Neutrophil (primary cell): ENCODE measurements around the gene MS4A6A.
"Not testable (repeated sequence)": the region's sequence is repeated elsewhere in the genome, so short reads cannot be mapped to it uniquely, and the experiment has no call there.

Experiments used
- H3K27ac ChIP-seq: fragments of 200-600 bp; sonication (generic); 2 replicates; pipeline ENCODE4 v1.5.1; 2016; ENCODE audit warnings: mild to moderate bottlenecking, moderate library complexity
- H3K27me3 ChIP-seq: fragments of 200-600 bp; sonication (generic); 2 replicates; pipeline ENCODE4 v1.6.0; 2016; ENCODE audit warnings: mild to moderate bottlenecking
- H3K36me3 ChIP-seq: fragments of 200-600 bp; sonication (generic); 2 replicates; pipeline ENCODE4 v1.5.1; 2017
- H3K4me1 ChIP-seq, 2 experiments: fragments of 200-600 bp in 1 of 2; sonication (generic) in 1 of 2; 1 replicate in 1 of 2; 2 replicates in 1 of 2; pipeline versions ENCODE4 v1.5.1 to v1.6.1; 2013 to 2016; ENCODE audit warnings: low read depth in 1 of 2, low read length in 1 of 2, mild to moderate bottlenecking in 1 of 2, moderate library complexity in 1 of 2; ENCODE audit not compliant: control insufficient read depth in 1 of 2, insufficient read depth in 1 of 2
- H3K4me3 ChIP-seq, 2 experiments: fragments of 200-600 bp in 1 of 2; sonication (generic) in 1 of 2; 1 replicate in 1 of 2; 2 replicates in 1 of 2; pipeline ENCODE4 v1.5.1; 2013 to 2016; ENCODE audit warnings: low read depth in 1 of 2, low read length in 1 of 2, mild to moderate bottlenecking in 1 of 2, moderate library complexity in 1 of 2
- H3K9me3 ChIP-seq: fragments of 200-600 bp; sonication (generic); 2 replicates; pipeline ENCODE4 v1.5.1; 2016
- TF ChIP-seq, protein P1 (sequence below): fragments of 200-600 bp; sonication (generic); IDR thresholded peaks from 2 replicates; pipeline ENCODE4 v1.5.1; 2016; ENCODE audit warnings: antibody characterized with exemption

The MS4A6A gene

DNA sequence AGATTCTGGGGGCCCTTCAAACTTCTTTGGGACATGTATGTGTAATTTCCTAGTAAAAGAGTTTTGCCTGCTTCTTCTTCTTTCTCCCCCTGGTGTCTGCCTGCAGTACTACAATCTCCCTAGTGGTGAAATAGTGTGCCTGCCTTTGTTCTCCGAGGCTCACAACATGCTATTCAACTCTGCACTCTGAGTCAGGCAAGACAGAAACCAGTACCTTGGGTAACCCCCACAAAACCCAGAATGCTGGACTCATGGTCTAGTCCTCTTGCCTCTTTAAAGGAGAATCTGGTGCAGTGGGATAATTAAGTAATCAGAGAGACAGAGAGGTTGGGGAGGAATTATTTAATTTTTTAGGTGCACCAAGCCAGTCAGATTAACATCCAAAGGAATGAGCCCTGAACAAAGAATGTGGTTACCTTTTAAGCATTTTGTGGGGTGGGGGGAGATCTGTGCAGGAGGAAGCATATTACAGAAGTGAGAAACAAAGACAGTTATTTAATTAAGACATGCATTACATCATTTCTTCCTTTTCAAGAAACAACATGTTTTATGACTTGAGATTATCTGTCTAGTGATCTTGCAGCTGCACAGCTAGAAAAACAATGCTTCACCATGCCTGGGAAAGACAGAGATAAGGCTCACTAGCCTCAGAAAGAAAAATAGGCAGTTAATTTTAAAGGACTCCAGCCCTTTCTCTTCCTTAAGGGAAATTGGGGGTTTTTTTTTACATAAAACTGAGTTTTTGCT lies 11.0 kb upstream of the MS4A6A start:
- Histone ChIP-seq H3K27me3 (no peaks in the 10 kb centered on the region), H3K4me1 (peaks cover 12 to 15% of the 10 kb centered on the region in 2 experiments), H3K27ac (peak overlapping the region; percentile 51), H3K4me3 (no peak overlapping the region), H3K9me3 (no peaks in the 10 kb centered on the region), H3K36me3 (no peaks in the 10 kb centered on the region)
- TF ChIP-seq, protein P1, sequence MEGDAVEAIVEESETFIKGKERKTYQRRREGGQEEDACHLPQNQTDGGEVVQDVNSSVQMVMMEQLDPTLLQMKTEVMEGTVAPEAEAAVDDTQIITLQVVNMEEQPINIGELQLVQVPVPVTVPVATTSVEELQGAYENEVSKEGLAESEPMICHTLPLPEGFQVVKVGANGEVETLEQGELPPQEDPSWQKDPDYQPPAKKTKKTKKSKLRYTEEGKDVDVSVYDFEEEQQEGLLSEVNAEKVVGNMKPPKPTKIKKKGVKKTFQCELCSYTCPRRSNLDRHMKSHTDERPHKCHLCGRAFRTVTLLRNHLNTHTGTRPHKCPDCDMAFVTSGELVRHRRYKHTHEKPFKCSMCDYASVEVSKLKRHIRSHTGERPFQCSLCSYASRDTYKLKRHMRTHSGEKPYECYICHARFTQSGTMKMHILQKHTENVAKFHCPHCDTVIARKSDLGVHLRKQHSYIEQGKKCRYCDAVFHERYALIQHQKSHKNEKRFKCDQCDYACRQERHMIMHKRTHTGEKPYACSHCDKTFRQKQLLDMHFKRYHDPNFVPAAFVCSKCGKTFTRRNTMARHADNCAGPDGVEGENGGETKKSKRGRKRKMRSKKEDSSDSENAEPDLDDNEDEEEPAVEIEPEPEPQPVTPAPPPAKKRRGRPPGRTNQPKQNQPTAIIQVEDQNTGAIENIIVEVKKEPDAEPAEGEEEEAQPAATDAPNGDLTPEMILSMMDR = peak; percentile 94

DNA sequence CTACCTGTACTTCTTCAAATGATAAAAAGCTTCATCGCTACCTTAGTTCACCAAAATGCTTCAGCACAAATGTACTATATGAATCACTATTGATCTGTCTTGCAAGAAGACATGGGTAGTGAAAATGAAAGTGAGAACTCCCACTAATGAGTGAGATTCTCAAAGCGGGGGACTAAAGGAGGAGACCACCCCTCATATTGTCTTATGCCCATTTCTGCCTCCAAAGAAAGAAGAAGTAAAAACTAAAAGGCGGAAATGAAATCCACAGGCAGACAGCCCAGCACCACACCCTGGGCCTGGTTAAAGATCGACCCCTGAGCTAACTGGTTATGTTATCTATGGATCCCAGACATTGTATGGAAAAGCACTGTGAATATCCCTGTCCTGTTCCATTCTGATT lies 9.7 kb upstream of the MS4A6A start:
- peaks cover 12 to 15% of the 10 kb centered on the region in 2 experiments for H3K4me1 ChIP-seq
- not testable (repeated sequence) for H3K27ac ChIP-seq, H3K27me3 ChIP-seq, H3K4me3 ChIP-seq, H3K9me3 ChIP-seq, H3K36me3 ChIP-seq

DNA sequence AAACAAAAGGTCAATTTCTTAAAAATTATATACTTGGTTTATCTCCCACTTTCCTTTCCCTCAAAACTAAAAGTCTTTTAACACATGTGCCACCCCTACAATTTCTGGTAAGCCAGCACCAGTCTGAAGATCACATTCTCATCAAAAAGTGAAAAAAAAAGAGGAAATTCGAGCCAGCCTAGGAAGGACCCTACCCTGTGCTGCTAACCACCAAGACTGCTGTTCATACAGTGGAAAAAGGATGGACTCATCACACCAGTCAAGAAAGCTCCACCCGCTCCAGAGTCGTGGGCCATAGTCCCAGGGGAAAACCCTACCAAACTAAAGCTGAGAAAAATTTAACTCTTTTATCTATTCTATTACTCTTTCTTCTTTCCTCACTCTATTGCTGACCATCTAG lies 5.6 kb upstream of the MS4A6A start:
- peaks cover 24% of the 10 kb centered on the region in 2 experiments for H3K4me1 ChIP-seq
- H3K9me3 ChIP-seq, H3K36me3 ChIP-seq, H3K27me3 ChIP-seq, H3K4me3 ChIP-seq, H3K27ac ChIP-seq: not testable (repeated sequence)

DNA sequence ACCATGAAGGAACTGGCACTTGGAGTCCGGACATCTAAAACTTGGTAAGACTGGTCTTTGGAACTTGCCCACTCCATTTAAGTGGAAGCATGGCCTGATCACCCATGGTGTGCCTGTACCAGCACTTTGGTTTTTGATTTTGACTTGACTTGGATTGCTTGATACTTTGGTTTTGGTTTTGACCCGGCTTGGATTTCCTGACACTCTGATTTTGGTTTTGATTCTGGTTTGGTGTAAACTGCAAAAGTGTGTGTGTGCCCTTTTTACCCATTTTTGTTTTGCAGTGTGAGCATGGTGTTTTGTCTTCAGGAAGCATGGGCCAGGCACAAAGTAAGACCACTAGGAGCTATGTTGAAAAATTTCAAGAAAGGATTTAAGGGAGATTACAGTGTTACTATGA lies 3.2 kb upstream of the MS4A6A start:
- not testable (repeated sequence) for H3K9me3 ChIP-seq, H3K4me3 ChIP-seq, H3K27ac ChIP-seq, H3K36me3 ChIP-seq, H3K27me3 ChIP-seq
- H3K4me1 ChIP-seq = peaks cover 42 to 45% of the 10 kb centered on the region in 2 experiments

DNA sequence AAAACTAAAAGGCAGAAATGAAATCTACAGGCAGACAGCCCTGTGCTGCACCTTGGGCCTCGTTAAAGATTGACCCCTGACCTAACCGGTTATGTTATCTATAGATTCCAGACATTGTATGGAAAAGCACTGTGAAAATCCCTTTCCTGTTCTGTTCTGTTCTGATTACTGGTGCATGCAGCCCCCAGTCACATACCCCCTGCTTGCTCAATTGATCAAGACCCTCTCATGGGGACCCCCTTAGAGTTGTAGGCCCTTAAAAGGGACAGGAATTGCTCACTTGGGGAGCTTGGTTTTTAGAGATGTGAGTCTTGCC lies 2.6 kb upstream of the MS4A6A start:
- Histone ChIP-seq H3K4me1 (peaks cover 48% of the 10 kb centered on the region in 2 experiments), H3K27ac (peak overlapping the region; percentile 79)
- not testable (repeated sequence) for H3K4me3 ChIP-seq, H3K9me3 ChIP-seq, H3K36me3 ChIP-seq, H3K27me3 ChIP-seq

DNA sequence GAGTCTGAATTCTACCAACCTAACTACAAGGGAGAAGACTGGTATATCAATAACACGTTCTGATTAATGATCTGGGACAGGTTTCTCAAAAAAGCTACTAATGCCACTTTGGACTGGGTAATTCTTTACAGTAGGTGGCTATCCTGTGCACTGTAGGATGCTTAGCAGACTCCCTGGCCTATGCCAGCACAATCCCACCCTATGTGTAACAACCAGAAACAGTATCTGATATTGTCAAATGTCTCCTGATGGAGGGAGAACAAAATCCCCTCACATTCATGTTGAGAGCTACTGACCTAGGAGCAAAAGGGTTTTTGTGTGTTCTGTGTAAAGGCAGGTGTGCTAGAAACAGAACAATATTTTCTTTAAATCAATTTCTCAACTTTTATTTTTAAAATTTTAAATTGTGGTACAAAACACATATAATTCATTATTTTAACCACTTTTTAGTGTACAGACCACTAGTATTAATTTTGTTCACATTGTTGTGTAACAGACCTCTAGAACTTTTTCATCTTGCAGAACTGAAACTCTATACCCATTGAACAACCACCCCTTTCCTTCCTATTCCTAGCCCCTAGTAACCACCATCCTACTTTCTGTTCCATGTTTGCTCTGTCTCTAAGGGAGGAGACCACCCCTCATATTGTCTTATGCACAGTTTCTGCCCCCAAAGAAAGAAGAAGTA lies 2.1 kb upstream of the MS4A6A start:
- Histone ChIP-seq H3K27ac (peak overlapping the region; percentile 79), H3K9me3 (no peaks in the 10 kb centered on the region), H3K36me3 (no peaks in the 10 kb centered on the region), H3K4me1 (peaks cover 48 to 53% of the 10 kb centered on the region in 2 experiments), H3K4me3 (no peak overlapping the region), H3K27me3 (no peaks in the 10 kb centered on the region)
- TF ChIP-seq, protein P1 = no peak

DNA sequence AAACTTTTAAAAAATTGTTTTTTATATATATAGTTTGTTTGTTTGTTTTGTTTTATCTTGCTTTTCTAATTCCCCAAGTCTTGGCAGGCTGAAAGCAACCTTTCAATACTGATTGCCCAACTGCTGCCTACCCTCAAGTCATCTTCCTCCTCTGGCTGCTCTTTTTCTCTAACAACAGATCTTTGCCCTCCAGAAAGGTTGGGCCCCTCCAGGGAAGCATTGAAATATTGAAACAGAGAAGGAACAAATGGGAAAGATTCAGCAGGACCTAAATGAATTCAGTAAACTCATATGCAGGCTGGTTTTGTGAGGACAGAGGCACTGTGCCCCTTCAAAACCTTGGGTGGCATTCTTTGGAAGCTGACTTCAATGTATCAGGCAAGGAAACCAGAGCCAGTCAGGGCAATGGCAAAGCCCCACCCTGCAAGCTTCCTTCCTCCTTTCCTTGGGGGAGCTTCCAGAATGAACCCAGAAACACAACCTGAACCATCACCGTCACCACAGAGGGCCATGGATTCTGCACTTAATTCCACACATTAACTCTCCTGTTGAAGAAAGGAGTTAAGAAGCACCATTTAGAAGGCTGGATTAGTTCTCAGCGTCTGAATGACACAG lies 815 bp upstream of the MS4A6A start:
- Histone ChIP-seq H3K36me3 (peaks cover 8% of the 10 kb centered on the region), H3K27ac (peak overlapping the region; percentile 79), H3K27me3 (no peaks in the 10 kb centered on the region), H3K9me3 (no peaks in the 10 kb centered on the region), H3K4me3 (peak overlapping the region; percentile 61 to 97), H3K4me1 (peaks cover 48 to 57% of the 10 kb centered on the region in 2 experiments)
- TF ChIP-seq, protein P1 = no peak
